Omental fat pad (tissue), 4 donors: ENCODE data around the gene RELL2. TPM values are rescaled to one million over a fixed set of nuclear protein-coding genes. Genes with fewer than 3 reads are reported as not detected.

Experiments
- ATAC-seq: fragments of 150-250 bp; one replicate; pipeline ENCODE4 v1.9.1; 2016; ENCODE audit warnings: mild to moderate bottlenecking, moderate library complexity; ENCODE audit not compliant: low FRiP score
- DNase-seq: peaks from one replicate; pipeline ENCODE4 v3.0.0-alpha.2; 2019; ENCODE audit warnings: low spot score
- total RNA-seq, 4 donors: library from RNA; depleted of rRNA; stranded (reverse); fragments of >200 nt; gene quantifications; one replicate each; pipeline ENCODE4 v1.1.0, GENCODE V29; 2016
- TF ChIP-seq, protein P1 (sequence below), 3 donors: fragments of 450-650 bp; IDR thresholded peaks; one replicate each; pipeline ENCODE4 v1.5.1; 2016 to 2017; ENCODE audit warnings: antibody characterized with exemption in 3 of 3, mild to moderate bottlenecking in 3 of 3, moderate library complexity in 2 of 3

RELL2 gene
- total RNA-seq, 4 donors from 2014 or later, result 1.0 to 4.3 (median 2.9) TPM

DNA sequence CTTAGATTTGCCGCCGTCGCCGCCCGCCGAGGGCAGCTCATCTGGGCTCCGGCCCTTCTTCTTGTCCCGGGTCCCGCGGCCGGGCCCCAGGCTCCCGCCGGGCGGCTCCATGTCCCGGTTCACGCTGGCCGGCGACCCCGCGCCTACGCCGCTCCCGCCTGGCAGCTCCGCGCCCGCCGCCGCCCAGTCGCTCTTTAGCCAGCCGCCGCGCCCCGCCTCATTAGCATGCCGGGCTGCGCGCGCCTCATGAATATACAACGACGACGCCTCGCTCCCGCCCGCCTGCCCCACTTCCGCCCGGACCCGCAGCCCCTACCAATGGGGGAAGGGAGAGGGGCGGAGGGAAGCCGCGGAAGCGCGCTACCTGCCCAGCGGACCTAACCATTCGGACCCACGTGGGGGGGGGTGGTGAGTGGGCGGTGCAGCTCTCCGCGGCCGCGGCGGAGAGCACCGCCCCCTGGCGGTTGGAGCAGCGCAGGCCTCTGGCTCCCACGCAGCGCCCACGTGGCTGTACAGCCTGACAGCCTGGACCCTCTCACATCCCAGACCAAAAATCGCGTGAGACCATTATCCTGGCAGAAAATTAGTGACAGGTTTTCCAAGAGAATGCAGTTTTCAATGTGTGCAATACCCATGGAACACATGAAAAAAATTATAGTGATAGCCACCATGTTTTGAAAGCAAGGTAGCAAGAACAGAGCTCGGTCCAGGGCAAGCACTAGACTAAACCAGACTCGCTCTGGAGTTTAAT is 17.8 kb upstream of the RELL2 start, which contains the start of gene DIAPH1:
Gene DIAPH1 (minus strand): TSS at position 197 of the 751 bp plus-strand sequence. CDS start 86 bp downstream, at position 111.
- peak; percentile 98 for ATAC-seq
- TF ChIP-seq, protein P1, sequence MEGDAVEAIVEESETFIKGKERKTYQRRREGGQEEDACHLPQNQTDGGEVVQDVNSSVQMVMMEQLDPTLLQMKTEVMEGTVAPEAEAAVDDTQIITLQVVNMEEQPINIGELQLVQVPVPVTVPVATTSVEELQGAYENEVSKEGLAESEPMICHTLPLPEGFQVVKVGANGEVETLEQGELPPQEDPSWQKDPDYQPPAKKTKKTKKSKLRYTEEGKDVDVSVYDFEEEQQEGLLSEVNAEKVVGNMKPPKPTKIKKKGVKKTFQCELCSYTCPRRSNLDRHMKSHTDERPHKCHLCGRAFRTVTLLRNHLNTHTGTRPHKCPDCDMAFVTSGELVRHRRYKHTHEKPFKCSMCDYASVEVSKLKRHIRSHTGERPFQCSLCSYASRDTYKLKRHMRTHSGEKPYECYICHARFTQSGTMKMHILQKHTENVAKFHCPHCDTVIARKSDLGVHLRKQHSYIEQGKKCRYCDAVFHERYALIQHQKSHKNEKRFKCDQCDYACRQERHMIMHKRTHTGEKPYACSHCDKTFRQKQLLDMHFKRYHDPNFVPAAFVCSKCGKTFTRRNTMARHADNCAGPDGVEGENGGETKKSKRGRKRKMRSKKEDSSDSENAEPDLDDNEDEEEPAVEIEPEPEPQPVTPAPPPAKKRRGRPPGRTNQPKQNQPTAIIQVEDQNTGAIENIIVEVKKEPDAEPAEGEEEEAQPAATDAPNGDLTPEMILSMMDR (IDR thresholded peaks at IDR 0.05), result peak in 2 of 3 donors; percentile 90 to 100
- DNase-seq, result peak; percentile 96

DNA sequence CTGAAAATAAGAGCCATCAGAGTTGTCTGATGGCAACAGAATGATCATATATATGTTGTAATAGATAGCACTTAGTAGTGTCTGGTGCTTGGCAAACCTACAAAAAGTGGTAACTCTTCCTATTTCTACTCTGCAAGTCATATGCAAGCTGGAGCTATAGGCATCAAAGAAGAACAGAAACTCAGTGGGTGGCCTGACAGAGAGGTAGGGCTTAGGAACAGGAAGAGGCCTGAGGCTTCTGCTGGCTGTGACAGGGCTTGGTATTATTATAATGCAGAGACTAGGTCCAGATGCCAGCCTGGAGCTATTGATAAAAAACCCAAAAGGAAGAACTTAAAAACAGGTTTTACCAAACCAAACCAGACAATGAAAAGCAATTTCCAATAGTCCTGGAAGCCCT is 13.6 kb upstream of the RELL2 start:
- DNase-seq, result no peak
- TF ChIP-seq, protein P1 (IDR thresholded peaks at IDR 0.05), result no peak
- no peak for ATAC-seq

DNA sequence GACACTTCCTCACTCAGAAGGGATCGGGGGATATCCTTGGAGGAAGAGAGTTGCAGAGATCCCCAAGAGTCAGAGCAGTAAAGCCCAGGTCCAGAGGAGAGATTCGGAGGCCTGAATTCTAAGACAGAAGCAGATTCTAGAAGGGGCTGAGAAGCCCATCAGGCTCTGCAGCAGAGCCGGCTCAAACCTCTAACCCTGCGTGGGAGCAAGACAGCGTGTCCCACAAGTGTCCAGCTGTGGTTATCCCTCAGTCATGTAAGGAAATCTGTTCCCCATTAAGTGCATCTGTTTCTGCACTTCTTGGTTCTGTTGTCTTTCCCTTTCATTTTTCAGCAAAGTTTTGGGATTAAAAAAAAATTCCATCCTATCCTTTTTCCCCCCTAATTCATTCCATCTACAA is 13.2 kb upstream of the RELL2 start:
- TF ChIP-seq, protein P1 (IDR thresholded peaks at IDR 0.05), result no peak
- DNase-seq, result no peak
- ATAC-seq, result no peak

DNA sequence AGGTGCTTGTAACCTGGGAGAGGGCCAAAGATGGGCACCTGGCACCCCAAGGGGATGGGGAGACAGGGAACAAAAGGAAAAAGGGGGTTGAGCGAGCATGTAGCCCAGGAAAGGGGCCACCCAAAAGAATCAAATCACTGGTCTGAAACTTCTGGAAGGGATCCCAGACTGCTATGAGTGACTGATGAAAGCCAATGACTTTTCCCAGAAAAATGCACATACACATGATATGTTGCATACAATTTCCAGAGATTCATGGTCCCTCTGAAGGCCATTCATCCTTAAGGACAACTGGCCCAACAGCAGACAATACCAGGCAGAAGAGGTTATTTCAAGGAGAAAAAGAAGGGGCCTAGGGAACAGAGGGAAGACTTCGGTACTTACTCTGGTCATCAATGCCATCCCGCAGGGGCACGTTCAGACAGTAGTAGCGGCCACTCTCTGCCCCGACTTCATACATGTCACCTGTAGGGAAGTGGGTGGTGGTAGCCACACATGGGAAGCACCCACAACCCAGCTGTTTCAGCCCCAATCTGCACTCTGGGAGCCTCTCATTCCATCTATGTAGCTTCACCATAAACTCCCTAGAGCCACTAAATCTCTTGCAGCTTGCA is 8.5 kb upstream of the RELL2 start:
- DNase-seq, result no peak
- no peak for ATAC-seq
- TF ChIP-seq, protein P1 (IDR thresholded peaks at IDR 0.05), result no peak

DNA sequence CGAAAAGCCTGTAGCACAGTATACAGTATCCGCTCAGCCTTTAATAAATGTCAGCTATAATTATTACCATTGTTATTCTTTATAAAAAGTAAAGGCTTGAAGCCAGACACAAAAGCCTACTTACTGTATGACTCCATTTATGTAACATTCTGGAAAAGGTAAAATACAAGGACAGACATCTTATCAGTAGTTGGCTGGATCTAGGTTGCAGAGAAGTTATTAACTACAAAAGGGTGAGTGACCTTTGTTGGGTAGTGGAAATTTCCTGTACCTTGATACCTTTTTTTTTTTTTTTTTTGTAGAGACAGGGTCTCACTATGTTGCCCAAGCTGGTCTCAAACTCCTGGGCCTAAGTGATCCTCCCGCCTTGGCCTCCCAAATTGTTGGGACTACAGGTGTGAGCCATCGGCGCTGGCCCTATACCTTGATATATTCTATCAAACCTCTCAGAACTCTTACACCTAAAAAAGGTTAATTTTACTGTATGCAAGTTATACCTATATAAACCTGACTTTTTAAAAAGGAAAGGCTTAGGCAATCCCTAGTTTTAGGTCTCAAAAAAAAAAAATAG is 6.1 kb upstream of the RELL2 start:
- TF ChIP-seq, protein P1 (IDR thresholded peaks at IDR 0.05), result no peak
- DNase-seq (no peak), ATAC-seq (no peak)

DNA sequence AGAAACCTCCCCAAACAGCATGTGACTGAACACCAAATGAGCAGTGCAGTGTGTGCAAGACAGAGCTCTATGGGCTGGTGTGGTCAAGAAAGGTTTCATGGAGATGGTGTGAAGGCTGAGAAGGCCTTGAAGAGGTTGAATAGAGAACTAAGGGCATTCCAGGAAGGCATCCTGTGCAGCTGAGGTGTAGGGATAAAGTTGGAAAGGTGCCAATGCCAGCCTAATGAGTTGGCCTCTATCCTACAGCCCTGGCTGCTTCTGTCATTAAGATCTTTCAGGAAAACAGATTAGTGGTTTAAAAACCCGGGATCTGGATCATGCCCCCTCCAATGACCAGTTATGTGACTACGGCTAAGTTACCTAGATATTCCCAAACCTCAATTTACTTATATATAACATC is 4.1 kb upstream of the RELL2 start:
- TF ChIP-seq, protein P1 (IDR thresholded peaks at IDR 0.05), result no peak
- ATAC-seq, result no peak
- no peak for DNase-seq
